ENCODE results near the gene C5orf15. TPM values are rescaled to one million over a fixed set of nuclear protein-coding genes. Genes with fewer than 3 reads are reported as not detected.

C5orf15 gene
- total RNA-seq, 3 donors from 2014 or later, result 24.5 to 38.3 (median 26.8) TPM

GRCh38 chr5:133943475-133943817, 25.0 kb downstream of the C5orf15 start:
- ATAC-seq (no peak), DNase-seq (no peak)
- Histone ChIP-seq H3K4me3 (no peak overlapping the region), H3K9me3 (no peaks in the 10 kb centered on the region), H3K36me3 (ENCODE audit: low read depth) (no peaks in the 10 kb centered on the region), H3K4me1 (ENCODE audit: low read depth) (no peaks in the 10 kb centered on the region)
- no peak for TF ChIP-seq CTCF (IDR thresholded peaks at IDR 0.05)
- intact Hi-C loops (cut with DNase I, micrococcal nuclease), result no loop called here

- intact Hi-C loops (cut with DNase I, micrococcal nuclease), result no loop called here
- TF ChIP-seq CTCF (IDR thresholded peaks at IDR 0.05), result no peak
- ATAC-seq, result peak; percentile 38
Measured at GRCh38 chr5:133942614-133943474, 25.6 kb downstream of the C5orf15 start.

GRCh38 chr5:133941456-133942196, 26.8 kb downstream of the C5orf15 start:
- no peak for TF ChIP-seq CTCF (IDR thresholded peaks at IDR 0.05)

More at GRCh38 chr5:133942614-133943474, 25.6 kb downstream of the C5orf15 start:
- H3K4me1 ChIP-seq (ENCODE audit: low read depth), result no peaks in the 10 kb centered on the region
- H3K9me3 ChIP-seq, result no peaks in the 10 kb centered on the region
- peak in 1 of 3 donors; percentile 21 for DNase-seq
- no peak overlapping the region for H3K4me3 ChIP-seq
- H3K36me3 ChIP-seq (ENCODE audit: low read depth), result no peaks in the 10 kb centered on the region

GRCh38 chr5:133939668-133940067, 28.8 kb downstream of the C5orf15 start:
- intact Hi-C loops (cut with DNase I, micrococcal nuclease), result no loop called here
- Histone ChIP-seq H3K4me1 (ENCODE audit: low read depth) (no peaks in the 10 kb centered on the region), H3K36me3 (ENCODE audit: low read depth) (no peaks in the 10 kb centered on the region), H3K4me3 (no peak overlapping the region), H3K9me3 (no peaks in the 10 kb centered on the region)
- ATAC-seq (no peak), DNase-seq (no peak)
- no peak for TF ChIP-seq CTCF (IDR thresholded peaks at IDR 0.05)

More at GRCh38 chr5:133941456-133942196, 26.8 kb downstream of the C5orf15 start:
- Histone ChIP-seq H3K9me3 (no peaks in the 10 kb centered on the region), H3K4me3 (no peak overlapping the region), H3K36me3 (ENCODE audit: low read depth) (no peaks in the 10 kb centered on the region), H3K4me1 (ENCODE audit: low read depth) (no peaks in the 10 kb centered on the region)
- ATAC-seq (no peak), DNase-seq (no peak)
- intact Hi-C loops (cut with DNase I, micrococcal nuclease), result no loop called here

- no peaks in the 10 kb centered on the region for H3K36me3 ChIP-seq (ENCODE audit: low read depth)
- no peaks in the 10 kb centered on the region for H3K4me1 ChIP-seq (ENCODE audit: low read depth)
- TF ChIP-seq CTCF (IDR thresholded peaks at IDR 0.05), result no peak
- H3K4me3 ChIP-seq, result no peak overlapping the region
- intact Hi-C loops (cut with DNase I, micrococcal nuclease), result no loop called here
- ATAC-seq, result no peak
- no peak for DNase-seq
- no peaks in the 10 kb centered on the region for H3K9me3 ChIP-seq
Measured at GRCh38 chr5:133938929-133939328, 29.5 kb downstream of the C5orf15 start.
